Measurements from ENCODE around the gene PP2D1.

- TF ChIP-seq CTCF (conservative IDR thresholded peaks at IDR 0.05 in 1 of 2, IDR thresholded peaks at IDR 0.05 in 1 of 2; ENCODE audit: low read depth in 1 of 2, low read length in 2 of 2) (no peak), EZH2 (IDR thresholded peaks at IDR 0.05; ENCODE audit: low read length, missing control alignments) (no peak)
These were observed 4.1 kb downstream of the PP2D1 start for GRCh38 chr3:20007960-20008359.
